K562 (cell line): ENCODE results near the gene TREM1. TPM values are rescaled to one million over a fixed set of nuclear protein-coding genes. Genes with fewer than 3 reads are reported as not detected.

Experiments
- ATAC-seq: fragments of 200-7000 bp; cut with Tn5 transposase; 3 replicates; pipeline ENCODE4 v1.9.1; 2020; ENCODE audit warnings: moderate library complexity
- BruUV-seq: library from RNA; stranded (reverse); fragments of 400-500 nt; replicated peaks from 2 replicates; lab custom pipeline; 2021; lab: Mats Ljungman, UMichigan
- CTCF ChIA-PET: fragments of 300-600 bp; formaldehyde crosslinking; extraction: SDS; loops from one replicate; lab custom pipeline; 2021; ENCODE audit warnings: low intra/inter-chr PET ratio; lab: Yijun Ruan, JAX
- POLR2A ChIA-PET: fragments of 300-600, 350-650 bp; sonication (Branson Sonifier 250); formaldehyde crosslinking; extraction: SDS; loops from one replicate; lab custom pipeline; 2021; ENCODE audit warnings: antibody characterized with exemption, inconsistent platforms; lab: Yijun Ruan, JAX
- DNase-seq, 4 experiments: peaks; one replicate each; pipeline versions ENCODE4 v3.0.0 to v3.0.0-alpha.2; 2011 to 2018; ENCODE audit warnings: low spot score in 3 of 4, mixed read lengths in 3 of 4; ENCODE audit errors: extremely low read depth in 1 of 4
- FAIRE-seq: peaks from 2 replicates; lab custom pipeline; 2011; peaks lifted over from hg19 to GRCh38; lab: Jason Lieb, UNC
- H2AFZ ChIP-seq: 2 replicates; pipeline ENCODE4 v1.6.0; 2011; ENCODE audit warnings: low read depth, low read length, control low read depth, inconsistent platforms
- H3K27ac ChIP-seq: fragments of 200-600 bp; 3 replicates; pipeline ENCODE4 v1.8.0; 2011; ENCODE audit warnings: low read depth, mild to moderate bottlenecking, control low read depth, inconsistent platforms, low read length, moderate library complexity, mixed read lengths; ENCODE audit errors: extremely low read depth
- H3K27me3 ChIP-seq, 2 experiments: fragments of 300-600 bp in 1 of 2; 2 replicates in 1 of 2; 3 replicates in 1 of 2; pipeline versions ENCODE4 v1.6.0 to v1.8.0; 2011; ENCODE audit warnings: inconsistent platforms in 2 of 2, low read length in 2 of 2, mild to moderate bottlenecking in 1 of 2, mixed read lengths in 1 of 2, moderate library complexity in 1 of 2; ENCODE audit not compliant: control insufficient read depth in 2 of 2, insufficient read depth in 2 of 2
- H3K36me3 ChIP-seq: fragments of 300-600 bp; 3 replicates; pipeline ENCODE4 v1.8.0; 2011; ENCODE audit warnings: mild to moderate bottlenecking, low read length, inconsistent platforms; ENCODE audit not compliant: control insufficient read depth, insufficient read depth
- H3K4me1 ChIP-seq, 2 experiments: fragments of 200-600 bp in 1 of 2; replicated peaks in 1 of 2; 2 replicates in 1 of 2; 3 replicates in 1 of 2; pipeline versions ENCODE4 v1.5.1 to v1.8.0; 2011; ENCODE audit warnings: inconsistent platforms in 2 of 2, low read length in 2 of 2, mild to moderate bottlenecking in 1 of 2, mixed read lengths in 1 of 2, moderate library complexity in 1 of 2; ENCODE audit not compliant: control insufficient read depth in 2 of 2, insufficient read depth in 2 of 2
- H3K4me2 ChIP-seq: 2 replicates; pipeline ENCODE4 v1.6.1; 2011; ENCODE audit warnings: low read length, control low read depth, inconsistent platforms, mixed read lengths; ENCODE audit not compliant: insufficient read depth
- H3K4me3 ChIP-seq: fragments of 200-600 bp; sonication (generic), shearing (Covaris generic); 2 replicates; pipeline ENCODE4 v1.5.1; 2016; ENCODE audit warnings: control low read depth, inconsistent platforms
- H3K79me2 ChIP-seq: fragments of 200-600 bp; 3 replicates; pipeline ENCODE4 v1.8.0; 2011; ENCODE audit warnings: low read length, inconsistent platforms; ENCODE audit not compliant: control insufficient read depth, insufficient read depth
- H3K9ac ChIP-seq, 2 experiments: 2 replicates each; pipeline versions ENCODE4 v1.6.0 to v1.6.1; 2011; ENCODE audit warnings: low read depth in 2 of 2, low read length in 2 of 2, control low read depth in 1 of 2, inconsistent platforms in 1 of 2, mild to moderate bottlenecking in 1 of 2, mixed read lengths in 1 of 2; ENCODE audit not compliant: insufficient read depth in 1 of 2
- H3K9me1 ChIP-seq: one replicate; pipeline ENCODE4 v1.6.0; 2011; ENCODE audit warnings: inconsistent platforms, mild to moderate bottlenecking, low read length, moderate library complexity; ENCODE audit not compliant: control insufficient read depth, insufficient read depth
- H3K9me3 ChIP-seq: replicated peaks from 2 replicates; pipeline ENCODE4 v1.5.1; 2011; ENCODE audit warnings: low read depth, low read length, inconsistent platforms; ENCODE audit not compliant: control insufficient read depth, insufficient read depth
- H4K20me1 ChIP-seq: replicated peaks from 2 replicates; pipeline ENCODE4 v1.6.1; 2011; ENCODE audit warnings: low read length, inconsistent platforms, mixed read lengths; ENCODE audit not compliant: control insufficient read depth, insufficient read depth
- ATF2 ChIP-seq: sonication (generic); formaldehyde crosslinking; IDR thresholded peaks from 2 replicates; pipeline ENCODE4 v1.8.1; 2022; ENCODE audit warnings: missing genetic modification reagents
- E2F3 ChIP-seq: fragments of 250-450 bp; sonication (Bioruptor Pico); IDR thresholded peaks from 2 replicates; pipeline ENCODE4 v1.4.0; 2020; ENCODE audit warnings: mild to moderate bottlenecking
- NFE2 ChIP-seq: IDR thresholded peaks from 2 replicates; pipeline ENCODE4 v1.6.1; 2014; ENCODE audit warnings: antibody characterized with exemption, low read depth
- SNAPC5 ChIP-seq: fragments of 250-450 bp; sonication (Bioruptor Pico); IDR thresholded peaks from 2 replicates; pipeline ENCODE4 v1.8.0; 2021; ENCODE audit warnings: moderate library complexity, mild to moderate bottlenecking, inconsistent platforms
- WGBS: fragments of 100-300 bp; shearing (Covaris generic); methylation state at CpG from one replicate; pipeline ENCODE4 v1.1.6; 2016; ENCODE audit warnings: low coverage, mixed read lengths; ENCODE audit not compliant: insufficient coverage; ENCODE audit errors: missing lambda C conversion rate; 5-methylcytosine and 5-hydroxymethylcytosine counted together
- in situ Hi-C: fragments of 300-500 bp; cut with MboI; formaldehyde crosslinking; loops from 4 replicates; pipeline ENCODE4 v1.15.0; 2018; ENCODE audit warnings: inconsistent platforms, mixed read lengths
- intact Hi-C: fragments of 100-400 bp; cut with micrococcal nuclease; formaldehyde crosslinking; loops from 2 replicates; pipeline ENCODE4 v1.14.2; 2022
- polyA plus RNA-seq, 8 experiments: library from polyadenylated mRNA; depleted of rRNA in 4 of 8; stranded (reverse) in 5 of 8; unstranded in 3 of 8; fragments of >200 nt; fragmentation: Nextera tagmentation in 2 of 8; fragmentation: Illumina TruSeq in 1 of 8; extraction: Ambion mirVana in 2 of 8; extraction: Trizol in 1 of 8; gene quantifications; 2 replicates each; pipeline versions ENCODE4 v1.2.1 to v1.2.3, GENCODE V29; 2011 to 2014; ENCODE audit warnings: inconsistent platforms in 1 of 8, missing spikeins in 1 of 8
- total RNA-seq, 7 experiments: library from RNA; depleted of rRNA in 6 of 7; stranded (reverse); fragments of >200 nt in 6 of 7; fragmentation: Illumina TruSeq in 2 of 7; extraction: Trizol in 2 of 7; gene quantifications; 2 replicates each; pipeline versions ENCODE4 v1.2.1 to v1.2.3, GENCODE V29; 2011 to 2021; ENCODE audit warnings: low replicate concordance in 1 of 7

TREM1 gene
- total and polyA plus RNA-seq, 9 of the 15 experiments (the other 6 are each of a cell fraction or from before 2014, with no cell fraction given), result not detected

GRCh38 chr6:41291717-41292116 lies 5.2 kb upstream of the TREM1 start:
- Histone ChIP-seq H3K9ac (no peak overlapping the region), H3K9me3 (no peaks in the 10 kb centered on the region)
- no peak for TF ChIP-seq NFE2
- no peak for TF ChIP-seq ATF2 (CRISPR knock-in tag)
- TF ChIP-seq, all 486 proteins: peak for 0
- Histone ChIP-seq H2AFZ (no peak overlapping the region), H4K20me1 (no peaks in the 10 kb centered on the region), H3K9me1 (no peaks in the 10 kb centered on the region), H3K4me2 (no peak overlapping the region), H3K36me3 (no peaks in the 10 kb centered on the region), H3K4me1 (no peaks in the 10 kb centered on the region), H3K27ac (no peak overlapping the region), H3K79me2 (no peaks in the 10 kb centered on the region), H3K4me3 (no peak overlapping the region), H3K27me3 (peaks cover 2 to 8% of the 10 kb centered on the region in 2 experiments; a peak in 3 of 5 replicates)
- ChIA-PET CTCF (no interaction called here), POLR2A (no interaction called here)
- no peak for ATAC-seq
- DNase-seq, result no peak
- no TSS peak for BruUV-seq
- WGBS, result 0% methylated on average over 1 of the region's 1 CpG
- in situ Hi-C loops, result no loop called here
- FAIRE-seq, result no peak
- intact Hi-C loops, result no loop called here

- no peaks in the 10 kb centered on the region for H3K9me3 ChIP-seq
- no peaks in the 10 kb centered on the region for H3K9me1 ChIP-seq
- H3K36me3 ChIP-seq, result no peaks in the 10 kb centered on the region
- WGBS, result 12% methylated on average over 4 of the region's 4 CpGs
- in situ Hi-C loops (no loop called here), intact Hi-C loops (no loop called here)
- H4K20me1 ChIP-seq, result no peaks in the 10 kb centered on the region
- no peak for ATAC-seq
- POLR2A ChIA-PET, result interaction anchor here (0.7 to 1.2 kb wide), 2 partner anchors 9 to 43 kb away, joined by 3 read pairs; no protein-coding TSS in a partner anchor
- no peak for DNase-seq
- no peak overlapping the region for H3K9ac ChIP-seq
- peaks cover 2 to 22% of the 10 kb centered on the region in 2 experiments; a peak in 4 of 5 replicates for H3K27me3 ChIP-seq
- BruUV-seq, result no TSS peak
- no peak overlapping the region for H3K4me2 ChIP-seq
- TF ChIP-seq SNAPC5 (CRISPR knock-in tag) (no peak), E2F3 (no peak)
- CTCF ChIA-PET, result interaction anchor here (1.4 kb wide), 1 partner anchor 11 kb away, joined by 3 read pairs; no protein-coding TSS in a partner anchor
- FAIRE-seq, result no peak
- no peak overlapping the region for H3K27ac ChIP-seq
- no peak overlapping the region for H2AFZ ChIP-seq
- no peak overlapping the region for H3K4me3 ChIP-seq
- no peaks in the 10 kb centered on the region for H3K79me2 ChIP-seq
- no peaks in the 10 kb centered on the region for H3K4me1 ChIP-seq
These were observed 3.3 kb upstream of the TREM1 start for GRCh38 chr6:41289815-41290214.
